Measurements from ENCODE around the gene PLXNA4.

Gene PLXNA4

GRCh38 chr7:132295175-132295574 lies 281.1 kb downstream of the PLXNA4 start:
- no peaks in the 10 kb centered on the region for H3K9me3 ChIP-seq (ENCODE audit: low read length)
- no peak overlapping the region for H3K27ac ChIP-seq (ENCODE audit: low read depth, low read length, poor library complexity, severe bottlenecking)
- H3K79me2 ChIP-seq (ENCODE audit: insufficient read depth, low read length), result no peaks in the 10 kb centered on the region
- H3K27me3 ChIP-seq (ENCODE audit: insufficient read depth, low read length), result no peaks in the 10 kb centered on the region
- no peak overlapping the region for H3K4me3 ChIP-seq (ENCODE audit: low read depth, low read length, poor library complexity, severe bottlenecking)
- H2AFZ ChIP-seq (ENCODE audit: low read length), result no peak overlapping the region
- no peaks in the 10 kb centered on the region for H3F3A ChIP-seq (ENCODE audit: insufficient read depth, low read length)
- H4K20me1 ChIP-seq (ENCODE audit: insufficient read depth, low read length), result no peaks in the 10 kb centered on the region
- TF ChIP-seq CTCF (IDR thresholded peaks at IDR 0.05; ENCODE audit: low read length), result no peak
- no peak for TF ChIP-seq EZH2 (IDR thresholded peaks at IDR 0.05; ENCODE audit: borderline replicate concordance, low read length)
- no peak overlapping the region for H3K9ac ChIP-seq (ENCODE audit: low read length)
- H3K36me3 ChIP-seq (ENCODE audit: insufficient read depth, low read length), result no peaks in the 10 kb centered on the region
- no peaks in the 10 kb centered on the region for H3K9me2 ChIP-seq (ENCODE audit: low read depth, low read length)
- H3K4me1 ChIP-seq (ENCODE audit: insufficient read depth, low read length, severe bottlenecking), result no peaks in the 10 kb centered on the region
- H3K4me2 ChIP-seq (ENCODE audit: low read length), result no peak overlapping the region

- H3K27me3 ChIP-seq (ENCODE audit: insufficient read depth, low read length), result no peaks in the 10 kb centered on the region
These were observed 283.5 kb downstream of the PLXNA4 start for GRCh38 chr7:132292803-132293202.

GRCh38 chr7:132291481-132291880 lies 284.8 kb downstream of the PLXNA4 start:
- Histone ChIP-seq H3K79me2 (ENCODE audit: insufficient read depth, low read length) (no peaks in the 10 kb centered on the region), H3K36me3 (ENCODE audit: insufficient read depth, low read length) (no peaks in the 10 kb centered on the region), H4K20me1 (ENCODE audit: insufficient read depth, low read length) (no peaks in the 10 kb centered on the region), H3K4me3 (ENCODE audit: low read depth, low read length, poor library complexity, severe bottlenecking) (no peak overlapping the region), H3K9ac (ENCODE audit: low read length) (no peak overlapping the region), H3K27ac (ENCODE audit: low read depth, low read length, poor library complexity, severe bottlenecking) (no peak overlapping the region), H3K4me2 (ENCODE audit: low read length) (no peak overlapping the region), H3K4me1 (ENCODE audit: insufficient read depth, low read length, severe bottlenecking) (no peaks in the 10 kb centered on the region), H3K27me3 (ENCODE audit: insufficient read depth, low read length) (no peaks in the 10 kb centered on the region), H3K9me2 (ENCODE audit: low read depth, low read length) (no peaks in the 10 kb centered on the region), H3K9me3 (ENCODE audit: low read length) (no peaks in the 10 kb centered on the region), H3F3A (ENCODE audit: insufficient read depth, low read length) (no peaks in the 10 kb centered on the region), H2AFZ (ENCODE audit: low read length) (no peak overlapping the region)
- no peak for TF ChIP-seq EZH2 (IDR thresholded peaks at IDR 0.05; ENCODE audit: borderline replicate concordance, low read length)
- TF ChIP-seq CTCF (IDR thresholded peaks at IDR 0.05; ENCODE audit: low read length), result no peak

More at GRCh38 chr7:132292803-132293202, 283.5 kb downstream of the PLXNA4 start:
- Histone ChIP-seq H2AFZ (ENCODE audit: low read length) (no peak overlapping the region), H4K20me1 (ENCODE audit: insufficient read depth, low read length) (no peaks in the 10 kb centered on the region), H3K4me3 (ENCODE audit: low read depth, low read length, poor library complexity, severe bottlenecking) (no peak overlapping the region), H3K9me3 (ENCODE audit: low read length) (no peaks in the 10 kb centered on the region), H3K4me1 (ENCODE audit: insufficient read depth, low read length, severe bottlenecking) (no peaks in the 10 kb centered on the region), H3K27ac (ENCODE audit: low read depth, low read length, poor library complexity, severe bottlenecking) (no peak overlapping the region), H3K9ac (ENCODE audit: low read length) (no peak overlapping the region), H3K4me2 (ENCODE audit: low read length) (no peak overlapping the region), H3K79me2 (ENCODE audit: insufficient read depth, low read length) (no peaks in the 10 kb centered on the region), H3F3A (ENCODE audit: insufficient read depth, low read length) (no peaks in the 10 kb centered on the region), H3K9me2 (ENCODE audit: low read depth, low read length) (no peaks in the 10 kb centered on the region), H3K36me3 (ENCODE audit: insufficient read depth, low read length) (no peaks in the 10 kb centered on the region)
- TF ChIP-seq CTCF (IDR thresholded peaks at IDR 0.05; ENCODE audit: low read length) (no peak), EZH2 (IDR thresholded peaks at IDR 0.05; ENCODE audit: borderline replicate concordance, low read length) (no peak)
